GM12878 (cell line): ENCODE data around the gene GPSM1. TPM values are rescaled to one million over a fixed set of nuclear protein-coding genes. Genes with fewer than 3 reads are reported as not detected.

Experiments used
- ATAC-seq: fragments of 200-7000 bp; cut with Tn5 transposase; 3 replicates; pipeline ENCODE4 v1.9.1; 2020; ENCODE audit warnings: mild to moderate bottlenecking, moderate library complexity
- BruUV-seq: library from RNA; stranded (reverse); fragments of 400-500 nt; replicated peaks from 2 replicates; lab custom pipeline; 2021; lab: Mats Ljungman, UMichigan
- CTCF ChIA-PET: fragments of 300-600 bp; sonication (Branson Sonifier 250); formaldehyde crosslinking; extraction: SDS; loops from one replicate; lab custom pipeline; 2021; ENCODE audit warnings: inconsistent platforms; lab: Yijun Ruan, JAX
- POLR2A ChIA-PET: fragments of 350-600 bp; formaldehyde crosslinking; extraction: SDS; loops from one replicate; lab custom pipeline; 2021; ENCODE audit warnings: inconsistent platforms; lab: Charles Lee
- RAD21 ChIA-PET: fragments of 300-600 bp; sonication (Branson Sonifier 250); formaldehyde crosslinking; loops from one replicate; lab custom pipeline; 2023; ENCODE audit warnings: antibody characterized with exemption; ENCODE audit not compliant: unreplicated experiment; lab: Charles Lee
- SMC1A ChIA-PET: fragments of 300-600 bp; sonication (Branson Sonifier 250); formaldehyde crosslinking; loops from one replicate; lab custom pipeline; 2023; ENCODE audit not compliant: unreplicated experiment, uncharacterized antibody; lab: Charles Lee
- DNase-seq: peaks from one replicate; pipeline ENCODE4 v3.0.0-alpha.2; 2011; ENCODE audit warnings: low read depth, low spot score
- FAIRE-seq: peaks from 3 replicates; lab custom pipeline; 2011; peaks lifted over from hg19 to GRCh38; lab: Jason Lieb, UNC
- H2AFZ ChIP-seq: 2 replicates; pipeline ENCODE4 v1.6.0; 2011; ENCODE audit warnings: low read depth, low read length, control low read depth; ENCODE audit not compliant: control insufficient read depth
- H3K27ac ChIP-seq: 2 replicates; pipeline ENCODE4 v1.5.1; 2011; ENCODE audit warnings: control low read depth; ENCODE audit not compliant: control insufficient read depth, insufficient read depth
- H3K27me3 ChIP-seq, 2 experiments: replicated peaks in 1 of 2; 2 replicates each; pipeline versions ENCODE4 v1.6.0 to v1.6.1; 2011; ENCODE audit warnings: low read length in 1 of 2; ENCODE audit not compliant: control insufficient read depth in 2 of 2, insufficient read depth in 2 of 2
- H3K36me3 ChIP-seq, 2 experiments: 2 replicates each; pipeline ENCODE4 v1.5.1; 2011; ENCODE audit warnings: low read length in 1 of 2; ENCODE audit not compliant: control insufficient read depth in 2 of 2, insufficient read depth in 2 of 2
- H3K4me1 ChIP-seq: 2 replicates; pipeline ENCODE4 v1.6.1; 2011; ENCODE audit warnings: mild to moderate bottlenecking, low read length, moderate library complexity, mixed read lengths; ENCODE audit not compliant: control insufficient read depth, insufficient read depth
- H3K4me2 ChIP-seq: 2 replicates; pipeline ENCODE4 v1.6.0; 2011; ENCODE audit warnings: control low read depth; ENCODE audit not compliant: control insufficient read depth, insufficient read depth
- H3K4me3 ChIP-seq: fragments of 200-600 bp; sonication (generic); 2 replicates; pipeline ENCODE4 v1.5.1; 2016
- H3K79me2 ChIP-seq: 2 replicates; pipeline ENCODE4 v1.6.0; 2011; ENCODE audit warnings: low read length; ENCODE audit not compliant: control insufficient read depth, insufficient read depth
- H3K9ac ChIP-seq: 2 replicates; pipeline ENCODE4 v1.8.0; 2011; ENCODE audit warnings: low read length, control low read depth, mixed read lengths; ENCODE audit not compliant: control insufficient read depth, insufficient read depth
- H3K9me3 ChIP-seq: replicated peaks from 3 replicates; pipeline ENCODE4 v1.5.1; 2011; ENCODE audit warnings: mild to moderate bottlenecking, low read length; ENCODE audit not compliant: control insufficient read depth, insufficient read depth
- H4K20me1 ChIP-seq: 2 replicates; pipeline ENCODE4 v1.6.0; 2011; ENCODE audit not compliant: control insufficient read depth, insufficient read depth
- ATF7 ChIP-seq: fragments of 450-650 bp; IDR thresholded peaks from 2 replicates; pipeline ENCODE4 v1.6.1; 2016; ENCODE audit warnings: low read depth, mild to moderate bottlenecking
- BHLHE40 ChIP-seq, 2 experiments: fragments of 450-650 bp in 1 of 2; IDR thresholded peaks; 2 replicates each; pipeline ENCODE4 v1.6.1; 2011 to 2017; ENCODE audit warnings: low read depth in 2 of 2, borderline replicate concordance in 1 of 2, improper control_type of control experiment in 1 of 2, low read length in 1 of 2, mild to moderate bottlenecking in 1 of 2
- BMI1 ChIP-seq: fragments of 450-650 bp; IDR thresholded peaks from 2 replicates; pipeline ENCODE4 v1.6.1; 2016; ENCODE audit warnings: mild to moderate bottlenecking, moderate library complexity, borderline replicate concordance
- CHD2 ChIP-seq: IDR thresholded peaks from 2 replicates; pipeline ENCODE4 v1.6.1; 2011; ENCODE audit warnings: low read depth, low read length, improper control_type of control experiment, borderline replicate concordance
- ELK1 ChIP-seq: IDR thresholded peaks from 2 replicates; pipeline ENCODE4 v1.6.1; 2012; ENCODE audit warnings: low read depth, low read length, improper control_type of control experiment
- HDGF ChIP-seq: fragments of 450-650 bp; IDR thresholded peaks from 2 replicates; pipeline ENCODE4 v1.6.1; 2016; ENCODE audit warnings: antibody characterized with exemption
- IRF3 ChIP-seq: fragments of 450-650 bp; IDR thresholded peaks from 2 replicates; pipeline ENCODE4 v1.6.1; 2014; ENCODE audit warnings: mild to moderate bottlenecking
- JUNB ChIP-seq: IDR thresholded peaks from 2 replicates; pipeline ENCODE4 v1.6.1; 2016; ENCODE audit warnings: antibody characterized with exemption, mild to moderate bottlenecking
- KAT2A ChIP-seq: conservative IDR thresholded peaks from 2 replicates; pipeline ENCODE4 v1.6.1; 2011; ENCODE audit warnings: low read depth, low read length; ENCODE audit not compliant: control insufficient read depth
- MYC ChIP-seq: IDR thresholded peaks from 2 replicates; pipeline ENCODE4 v1.6.1; 2011; ENCODE audit warnings: mild to moderate bottlenecking, low read length, moderate library complexity, inconsistent platforms; ENCODE audit not compliant: insufficient read depth, insufficient replicate concordance, insufficient read length, severe bottlenecking
- TAF1 ChIP-seq: IDR thresholded peaks from 2 replicates; pipeline ENCODE4 v1.6.1; 2011; ENCODE audit warnings: mild to moderate bottlenecking, low read depth, low read length, borderline replicate concordance
- ZBTB4 ChIP-seq: fragments of 450-650 bp; formaldehyde crosslinking; IDR thresholded peaks from 2 replicates; pipeline ENCODE4 v1.4.0; 2022; ENCODE audit warnings: mild to moderate bottlenecking, moderate library complexity
- ZBTB40 ChIP-seq: fragments of 450-650 bp; IDR thresholded peaks from 2 replicates; pipeline ENCODE4 v1.6.1; 2016; ENCODE audit warnings: mild to moderate bottlenecking, moderate library complexity, borderline replicate concordance
- WGBS: methylation state at CpG from one replicate; pipeline ENCODE4 v1.1.6; 2016; ENCODE audit warnings: low lambda C conversion rate; ENCODE audit not compliant: insufficient replicate concordance, insufficient coverage; ENCODE audit errors: missing lambda C conversion rate; 5-methylcytosine and 5-hydroxymethylcytosine counted together
- in situ Hi-C: fragments of 300-500 bp; cut with MboI; formaldehyde crosslinking; loops from 9 replicates; pipeline ENCODE4 v1.14.3; 2018; ENCODE audit warnings: mixed read lengths
- intact Hi-C: fragments of 100-400 bp; cut with micrococcal nuclease; formaldehyde crosslinking; loops from one replicate; pipeline ENCODE4 v1.14.2; 2022; ENCODE audit not compliant: unreplicated experiment
- polyA plus RNA-seq, 11 experiments: library from polyadenylated mRNA; depleted of rRNA in 4 of 11; unstranded in 6 of 11; stranded (reverse) in 5 of 11; fragments of >200 nt; fragmentation: Nextera tagmentation in 4 of 11; fragmentation: Illumina TruSeq in 1 of 11; extraction: Ambion mirVana in 4 of 11; extraction: Trizol in 1 of 11; gene quantifications; 1 replicate in 1 of 11; 2 replicates in 10 of 11; pipeline versions ENCODE4 v1.2.1 to v1.2.3, GENCODE V29; 2011 to 2016; ENCODE audit warnings: inconsistent platforms in 2 of 11, missing spikeins in 2 of 11, low read depth in 1 of 11
- total RNA-seq, 4 experiments: library from RNA; depleted of rRNA in 3 of 4; stranded (reverse); fragments of >200 nt in 3 of 4; fragmentation: Illumina TruSeq in 1 of 4; extraction: Trizol in 1 of 4; gene quantifications; 2 replicates each; pipeline versions ENCODE4 v1.2.1 to v1.2.3, GENCODE V29; 2013 to 2021

GPSM1 gene
- total and polyA plus RNA-seq, 10 of the 15 experiments (the other 5 are each of a cell fraction or from before 2014, with no cell fraction given) = 0.04 to 0.10 (median 0.10) TPM; not detected in 7

GRCh38 chr9:136287960-136288753 is 39.2 kb upstream of the GPSM1 start:
- Histone ChIP-seq H3K4me1 (no peaks in the 10 kb centered on the region), H3K27ac (no peak overlapping the region), H3K9ac (no peak overlapping the region), H3K36me3 (no peaks in the 10 kb centered on the region), H3K4me3 (no peak overlapping the region), H4K20me1 (no peaks in the 10 kb centered on the region), H3K4me2 (no peak overlapping the region), H2AFZ (no peak overlapping the region), H3K79me2 (no peaks in the 10 kb centered on the region), H3K27me3 (no peaks in the 10 kb centered on the region), H3K9me3 (no peaks in the 10 kb centered on the region; the same call in 2 of the 3 replicates)
- WGBS = 57% methylated on average over 21 of the region's 21 CpGs
- BruUV-seq = no TSS peak
- CTCF ChIA-PET = no interaction called here
- intact Hi-C loops (loop anchor here (10.0 kb wide), 1 partner anchor 323 kb away; the partner anchor contains the start of gene UBAC1), in situ Hi-C loops (no loop called here)
- SMC1A ChIA-PET = no interaction called here
- no peak for DNase-seq
- no peak for FAIRE-seq
- no peak for ATAC-seq
- RAD21 ChIA-PET = no interaction called here
- POLR2A ChIA-PET = no interaction called here
- TF ChIP-seq ZBTB4 (CRISPR knock-in tag) (no peak), HDGF (no peak), TAF1 (no peak), KAT2A (no peak), ELK1 (no peak), BMI1 (no peak), IRF3 (no peak), ATF7 (no peak), MYC (no peak), ZBTB40 (no peak), BHLHE40 (IDR thresholded peaks at IDR 0.05; ENCODE audit: borderline replicate concordance in 1 of 2, low read depth in 2 of 2, low read length in 1 of 2) (no peak), JUNB (no peak), CHD2 (no peak)
